Limb (tissue), 2 donors: Measurements from ENCODE around the gene LILRB1.
"Not testable (repeated sequence)": the region's sequence is repeated elsewhere in the genome, so short reads cannot be mapped to it uniquely, and the experiment has no call there.

Experiments
- DNase-seq, 2 donors: peaks; one replicate each; pipeline ENCODE4 v3.0.0-alpha.2; 2016; ENCODE audit errors: extremely low spot score in 2 of 2

LILRB1 gene

DNA sequence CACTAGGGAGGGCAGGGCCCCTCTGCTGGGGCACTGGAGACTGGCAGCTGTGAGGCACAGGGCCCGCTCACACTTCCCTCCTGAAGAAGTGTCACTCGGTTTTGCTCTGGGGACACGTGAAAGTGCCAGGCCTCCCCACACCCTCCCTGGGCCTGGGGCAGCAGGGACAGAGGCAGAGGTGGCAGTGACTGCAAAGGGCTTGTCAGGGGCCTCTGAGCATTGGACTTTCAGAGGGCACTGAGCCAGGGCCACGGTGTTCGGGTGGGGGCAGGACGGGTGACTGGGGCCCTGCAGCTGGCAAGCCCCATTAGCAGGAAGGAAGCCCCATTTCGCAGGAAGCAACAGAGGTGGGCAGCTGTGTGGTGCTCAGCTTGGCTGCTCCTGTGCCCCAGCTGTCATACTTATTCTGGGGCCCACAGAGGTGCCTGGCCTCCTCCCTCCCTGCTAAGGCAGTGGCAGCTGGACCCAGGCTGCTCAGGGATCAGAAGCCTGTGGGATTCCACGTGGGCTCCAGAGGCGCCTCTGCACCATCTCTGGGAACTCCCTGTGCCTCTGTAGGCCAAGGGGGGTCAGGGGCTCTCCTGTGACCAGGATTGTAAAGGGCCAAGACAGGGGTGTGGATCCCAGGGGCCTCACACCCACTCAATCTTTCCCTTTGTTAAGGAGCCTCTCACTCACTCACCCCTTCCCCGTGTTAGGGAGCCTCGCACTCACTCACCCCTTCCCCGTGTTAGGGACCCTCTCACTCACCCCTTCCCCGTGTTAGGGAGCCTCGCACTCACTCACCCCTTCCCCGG is 5.2 kb upstream of the LILRB1 start:
- not testable (repeated sequence) for DNase-seq

DNA sequence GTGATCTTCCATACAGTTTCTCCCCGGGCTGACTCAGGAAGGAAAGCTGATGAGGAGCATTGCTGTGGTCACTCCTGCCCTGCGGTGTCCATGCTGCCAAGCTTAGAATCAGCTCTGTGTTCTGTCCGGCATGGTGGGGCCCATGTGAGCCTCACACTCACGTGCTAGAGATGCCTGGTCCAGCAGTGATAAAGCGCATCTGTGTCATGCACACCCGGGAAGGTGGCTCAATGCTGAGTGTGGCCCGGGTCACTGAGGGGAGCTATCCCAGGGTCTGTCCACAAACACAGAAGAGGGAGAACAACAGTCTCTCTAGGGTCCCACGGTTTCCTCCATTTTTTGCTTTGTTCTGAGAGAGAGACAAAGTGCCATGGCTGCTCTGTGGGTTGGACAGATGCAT is 3.5 kb upstream of the LILRB1 start:
- no peak for DNase-seq

GRCh38 chr19:54627912-54628311 is 2.4 kb upstream of the LILRB1 start:
- DNase-seq = not testable (repeated sequence)

DNA sequence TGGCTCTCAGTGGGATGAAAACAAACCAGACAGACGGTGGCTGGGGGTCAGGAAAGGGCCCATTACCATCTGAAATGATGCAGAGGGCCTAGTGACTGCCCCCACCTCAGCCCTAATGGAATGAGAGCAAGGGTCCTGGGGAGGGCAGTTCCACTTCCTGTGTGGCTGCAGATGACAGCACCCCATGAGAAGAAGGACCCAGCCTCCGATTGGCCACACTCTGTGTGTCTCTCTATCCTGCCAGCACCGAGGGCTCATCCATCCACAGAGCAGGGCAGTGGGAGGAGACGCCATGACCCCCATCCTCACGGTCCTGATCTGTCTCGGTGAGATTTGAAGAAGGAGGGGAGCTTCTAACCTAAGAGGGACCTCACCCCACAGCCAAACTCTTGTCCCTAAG is 498 bp downstream of the LILRB1 start:
- DNase-seq = no peak

DNA sequence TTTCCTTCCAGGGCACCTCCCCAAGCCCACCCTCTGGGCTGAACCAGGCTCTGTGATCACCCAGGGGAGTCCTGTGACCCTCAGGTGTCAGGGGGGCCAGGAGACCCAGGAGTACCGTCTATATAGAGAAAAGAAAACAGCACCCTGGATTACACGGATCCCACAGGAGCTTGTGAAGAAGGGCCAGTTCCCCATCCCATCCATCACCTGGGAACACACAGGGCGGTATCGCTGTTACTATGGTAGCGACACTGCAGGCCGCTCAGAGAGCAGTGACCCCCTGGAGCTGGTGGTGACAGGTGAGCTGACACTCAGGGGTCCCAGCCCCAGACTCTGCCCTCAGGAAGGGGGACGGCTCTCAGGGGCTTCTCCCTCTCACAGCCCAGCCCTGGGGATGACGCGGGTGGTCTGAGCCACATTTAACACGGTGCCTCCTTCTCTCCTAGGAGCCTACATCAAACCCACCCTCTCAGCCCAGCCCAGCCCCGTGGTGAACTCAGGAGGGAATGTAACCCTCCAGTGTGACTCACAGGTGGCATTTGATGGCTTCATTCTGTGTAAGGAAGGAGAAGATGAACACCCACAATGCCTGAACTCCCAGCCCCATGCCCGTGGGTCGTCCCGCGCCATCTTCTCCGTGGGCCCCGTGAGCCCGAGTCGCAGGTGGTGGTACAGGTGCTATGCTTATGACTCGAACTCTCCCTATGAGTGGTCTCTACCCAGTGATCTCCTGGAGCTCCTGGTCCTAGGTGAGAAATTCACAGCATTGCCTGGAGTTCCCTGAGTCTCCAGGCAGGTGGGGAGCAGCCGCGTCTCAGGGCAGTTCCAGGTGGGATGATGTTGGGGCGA is 1.4 kb downstream of the LILRB1 start:
- not testable (repeated sequence) for DNase-seq

DNA sequence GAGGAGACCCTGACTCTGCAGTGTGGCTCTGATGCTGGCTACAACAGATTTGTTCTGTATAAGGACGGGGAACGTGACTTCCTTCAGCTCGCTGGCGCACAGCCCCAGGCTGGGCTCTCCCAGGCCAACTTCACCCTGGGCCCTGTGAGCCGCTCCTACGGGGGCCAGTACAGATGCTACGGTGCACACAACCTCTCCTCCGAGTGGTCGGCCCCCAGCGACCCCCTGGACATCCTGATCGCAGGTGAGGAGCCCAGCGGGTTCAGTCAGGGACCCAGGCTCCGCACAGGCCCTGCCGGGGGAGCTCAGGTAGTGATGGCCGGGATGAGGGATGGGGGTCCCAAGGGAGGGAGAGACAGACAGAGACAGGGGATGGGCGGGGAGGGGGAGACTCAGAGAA is 2.2 kb downstream of the LILRB1 start:
- DNase-seq = not testable (repeated sequence)

DNA sequence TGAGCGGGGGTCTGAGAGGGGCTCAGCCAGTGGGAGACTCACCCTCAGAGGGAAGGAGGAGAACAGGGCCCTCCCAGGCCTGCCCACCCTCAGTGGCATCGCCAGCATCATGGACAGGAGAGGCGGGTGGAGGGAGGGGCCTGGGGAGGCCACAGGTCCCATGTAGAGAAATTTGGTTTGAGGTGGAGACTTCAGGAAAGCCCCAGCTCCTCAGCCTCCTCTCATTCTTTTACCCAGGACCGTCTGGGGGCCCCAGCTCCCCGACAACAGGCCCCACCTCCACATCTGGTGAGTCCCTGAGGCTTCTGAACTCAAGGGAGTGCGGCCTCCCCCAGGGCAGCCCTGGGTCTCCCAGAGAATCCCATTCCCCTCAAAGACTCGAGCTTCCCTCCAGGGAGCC is 3.1 kb downstream of the LILRB1 start:
- DNase-seq = no peak

DNA sequence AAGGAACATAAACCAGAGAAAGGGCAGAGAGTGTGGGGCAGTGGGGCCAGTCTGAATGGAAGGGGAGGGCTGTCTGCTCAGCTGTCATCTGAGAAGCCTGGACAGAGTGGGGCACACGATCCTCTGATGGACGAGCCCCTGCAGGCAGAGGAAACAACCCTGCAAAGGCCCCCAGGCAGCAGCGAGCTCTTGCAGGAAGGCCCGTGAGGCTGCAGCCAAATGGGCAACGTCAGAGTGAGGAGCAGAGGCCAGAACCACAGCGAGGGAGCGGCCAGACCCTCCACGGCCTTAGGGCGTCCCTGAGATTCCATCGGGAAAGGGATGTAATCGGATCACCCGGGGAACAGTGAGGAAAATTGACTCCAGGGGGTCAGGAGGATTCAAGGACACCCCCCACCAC is 5.8 kb downstream of the LILRB1 start:
- not testable (repeated sequence) for DNase-seq

DNA sequence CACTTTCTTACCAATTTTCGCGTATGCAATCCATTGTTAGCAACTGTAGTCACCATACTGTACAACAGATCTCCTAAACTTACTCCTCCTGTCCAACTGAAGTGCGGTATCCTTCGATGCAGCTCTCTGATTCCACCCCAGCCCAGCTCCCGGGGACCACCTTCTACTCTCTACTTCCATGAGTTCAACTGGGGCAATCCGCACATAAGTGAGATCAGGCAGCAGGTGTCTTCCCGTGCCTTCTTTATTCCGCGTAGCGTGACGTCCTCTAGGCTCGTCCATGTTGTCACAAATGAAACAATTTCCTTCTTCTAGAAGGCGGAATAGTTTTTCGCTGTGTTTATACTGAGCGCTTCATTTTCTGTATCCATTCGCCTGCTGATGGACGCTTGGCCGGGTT is 8.4 kb downstream of the LILRB1 start:
- no peak for DNase-seq

- not testable (repeated sequence) for DNase-seq
Measured at GRCh38 chr19:54642953-54643352, 12.7 kb downstream of the LILRB1 start.

DNA sequence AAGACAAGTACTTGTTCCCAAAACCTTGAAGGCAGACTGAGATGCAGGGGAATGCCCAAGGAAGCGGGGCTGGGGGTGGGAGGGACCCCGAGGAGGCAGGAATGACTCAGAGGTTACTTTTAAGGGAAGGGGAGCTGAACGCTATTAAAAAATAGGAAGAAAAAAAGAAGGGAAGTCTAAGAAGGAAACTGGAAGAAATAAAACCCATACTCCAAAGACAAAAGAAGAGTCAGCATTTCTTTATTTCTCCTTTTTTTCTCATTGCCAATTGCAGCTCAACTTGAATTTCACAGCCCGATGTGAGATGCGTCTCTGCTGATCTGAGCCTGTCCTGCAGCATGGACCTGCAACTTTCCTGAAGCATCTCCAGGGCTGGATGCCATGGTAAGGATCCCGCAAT is 13.3 kb downstream of the LILRB1 start:
- DNase-seq = not testable (repeated sequence)

DNA sequence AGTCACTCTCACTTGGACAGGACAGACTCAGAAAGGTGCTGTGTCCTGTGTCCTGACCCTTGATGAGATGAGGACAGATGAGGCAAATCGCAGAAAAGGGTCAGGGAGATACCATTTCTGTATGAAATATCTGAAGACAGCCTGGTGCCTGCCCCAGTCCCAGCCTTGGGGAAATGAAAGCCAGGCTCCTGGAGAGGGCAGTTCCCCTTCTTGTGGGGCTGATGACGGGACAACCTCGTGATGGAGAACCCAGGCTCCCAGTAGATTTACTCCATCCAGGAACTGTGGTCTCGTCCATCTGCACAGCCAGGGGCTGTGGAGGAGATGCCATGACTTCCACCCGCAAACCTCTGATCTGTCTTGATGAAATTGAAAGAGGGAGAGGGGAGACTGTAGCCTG is 13.8 kb downstream of the LILRB1 start:
- no peak for DNase-seq

DNA sequence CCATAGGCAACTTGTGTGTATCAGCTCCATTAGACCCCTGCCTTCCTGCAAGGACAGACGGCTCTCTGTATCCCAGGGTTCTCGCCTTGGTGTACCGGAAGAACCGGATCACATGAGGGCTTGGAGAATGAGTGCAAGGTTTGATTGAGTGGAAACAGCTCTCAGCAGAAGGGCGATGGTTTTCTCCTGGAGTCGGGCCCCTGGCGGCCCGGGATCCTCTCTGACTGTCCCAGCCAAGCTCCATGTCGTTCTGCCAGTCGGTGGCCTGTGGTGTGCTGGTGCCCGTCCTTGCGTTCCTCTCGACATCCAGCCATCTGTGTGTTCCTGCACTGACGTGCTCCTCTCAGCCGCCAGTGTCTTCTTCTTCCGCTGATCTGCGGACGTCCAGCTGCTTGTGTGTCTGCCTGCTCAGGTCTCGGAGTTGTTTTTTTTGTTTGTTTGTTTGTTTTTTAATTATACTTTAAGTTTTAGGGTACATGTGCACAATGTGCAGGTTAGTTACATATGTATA is 16.1 kb downstream of the LILRB1 start:
- DNase-seq = no peak

DNA sequence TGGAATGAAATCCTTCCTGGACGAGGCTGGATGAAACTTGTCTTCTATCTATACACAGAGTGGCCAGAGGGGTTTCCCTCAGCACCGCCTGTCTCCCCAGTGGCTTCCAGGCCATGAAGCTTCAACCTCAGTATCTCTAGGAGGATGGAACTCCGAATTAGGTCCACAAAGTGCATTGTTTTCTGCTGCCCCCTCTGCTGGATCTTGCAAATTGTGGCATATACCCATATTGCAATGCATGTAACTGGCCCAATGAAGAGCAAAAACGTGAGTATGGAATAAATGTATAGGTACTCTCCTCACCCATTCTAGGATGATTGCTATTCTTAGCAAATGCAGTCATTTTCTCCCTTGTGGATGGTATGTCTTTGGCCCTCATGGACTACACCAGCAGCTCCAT is 17.8 kb downstream of the LILRB1 start:
- DNase-seq = no peak

- no peak for DNase-seq
Measured at GRCh38 chr19:54650108-54650655, 19.9 kb downstream of the LILRB1 start.

DNA sequence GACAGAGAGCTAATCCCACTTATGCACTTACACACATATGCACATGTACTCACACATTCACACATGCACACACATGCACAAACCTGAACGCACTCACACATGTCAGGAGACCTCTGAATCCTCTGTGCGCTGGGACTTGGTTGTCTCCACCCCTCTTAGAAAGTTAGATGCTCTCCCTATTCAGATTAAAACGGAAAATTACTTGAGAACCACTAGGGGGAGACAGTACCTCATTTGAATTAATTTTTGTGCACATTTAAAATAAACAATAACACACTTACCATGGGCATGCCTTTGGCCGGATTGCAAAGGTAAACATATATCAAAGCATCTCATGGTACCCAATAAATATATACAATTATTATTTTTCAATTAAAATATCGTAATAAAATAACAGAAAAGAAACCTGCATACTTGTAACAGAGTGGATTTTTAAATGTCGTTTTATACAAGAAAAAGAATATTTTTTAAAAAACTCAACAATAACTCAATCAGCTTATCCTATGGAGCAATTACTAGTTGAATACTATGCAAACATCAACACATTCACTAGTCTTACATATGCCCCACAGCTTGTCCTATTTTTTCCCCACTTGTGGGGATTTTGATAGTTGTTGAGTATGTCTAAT is 23.0 kb downstream of the LILRB1 start:
- DNase-seq = peak in 1 of 2 donors; percentile 6

GRCh38 chr19:54654447-54655321 is 24.4 kb downstream of the LILRB1 start:
- no peak for DNase-seq

GRCh38 chr19:54659300-54659699 is 29.0 kb downstream of the LILRB1 start:
- no peak for DNase-seq

DNA sequence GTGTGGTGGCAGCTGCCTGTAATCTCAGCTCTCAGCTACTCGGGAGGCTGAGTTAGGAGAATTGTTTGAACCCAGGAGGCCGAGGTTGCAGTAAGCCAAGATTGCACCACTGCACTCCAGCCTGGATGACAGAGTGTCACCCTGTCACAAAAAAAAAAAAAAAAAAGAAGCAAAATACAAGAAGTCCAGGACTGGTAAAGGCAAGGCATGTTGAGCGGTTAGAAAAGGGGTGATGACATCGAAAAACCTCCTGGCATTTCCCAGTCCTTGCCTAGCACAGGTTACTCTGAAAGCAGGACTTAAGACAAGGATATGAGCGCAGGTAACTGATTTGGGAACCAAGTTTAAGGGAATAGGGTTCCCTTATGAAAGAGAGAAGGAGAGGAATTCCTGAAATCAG is 30.0 kb downstream of the LILRB1 start:
- DNase-seq = no peak

- no peak for DNase-seq
Measured at GRCh38 chr19:54660964-54661363, 30.7 kb downstream of the LILRB1 start.
